Measurements from ENCODE around the gene TTC7B. TPM values are rescaled to one million over a fixed set of nuclear protein-coding genes. Genes with fewer than 3 reads are reported as not detected.

The TTC7B gene
- total RNA-seq, 1 donor from 2014 or later, result 5.0 TPM

DNA sequence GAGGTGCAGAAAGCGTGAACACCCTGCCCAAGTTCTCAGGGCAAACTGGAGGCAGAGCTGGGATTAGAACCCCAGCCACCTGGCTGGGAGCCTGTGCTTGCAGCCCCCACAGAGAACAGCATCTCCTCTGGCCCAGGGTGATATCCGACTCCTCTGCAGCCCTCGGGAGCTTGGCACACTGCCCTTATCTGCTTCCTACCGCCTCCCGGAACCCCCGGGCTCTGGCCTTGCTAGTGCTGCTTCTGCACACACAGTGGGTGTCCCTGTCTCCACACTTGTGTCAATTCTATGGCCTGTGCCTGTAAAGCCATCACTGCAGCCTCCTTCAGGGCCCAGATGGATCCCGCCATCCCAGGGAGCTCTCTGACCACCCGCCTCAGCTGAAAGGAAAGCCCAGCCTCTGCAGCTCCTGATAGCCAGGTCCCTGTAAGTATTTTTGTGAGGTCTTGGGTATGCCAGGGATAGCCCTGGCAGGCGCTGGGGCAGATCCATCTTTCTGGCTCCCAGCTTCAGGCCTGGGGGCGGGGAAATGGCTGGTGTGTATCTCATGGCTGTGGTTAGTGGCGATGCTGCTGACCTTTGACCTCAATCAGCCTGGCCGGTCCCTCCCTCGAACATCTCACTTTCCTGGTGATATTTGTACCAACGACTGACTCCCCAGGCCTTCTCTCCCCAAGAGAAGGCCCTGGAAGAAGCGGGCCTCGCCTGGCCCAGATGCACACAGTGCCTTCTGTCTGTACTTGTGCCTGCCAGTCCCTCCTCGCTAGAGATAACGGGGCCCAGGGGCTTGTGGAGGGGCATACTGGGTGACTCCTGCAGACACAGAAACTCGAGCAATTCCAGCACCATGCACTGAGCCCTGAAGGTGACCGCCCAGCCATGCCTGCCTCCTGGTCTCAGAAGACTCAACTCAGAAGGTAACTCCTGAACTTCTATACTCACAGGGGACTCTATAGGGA lies 235.6 kb downstream of the TTC7B start:
- intact Hi-C loops (cut with micrococcal nuclease), result no loop called here

DNA sequence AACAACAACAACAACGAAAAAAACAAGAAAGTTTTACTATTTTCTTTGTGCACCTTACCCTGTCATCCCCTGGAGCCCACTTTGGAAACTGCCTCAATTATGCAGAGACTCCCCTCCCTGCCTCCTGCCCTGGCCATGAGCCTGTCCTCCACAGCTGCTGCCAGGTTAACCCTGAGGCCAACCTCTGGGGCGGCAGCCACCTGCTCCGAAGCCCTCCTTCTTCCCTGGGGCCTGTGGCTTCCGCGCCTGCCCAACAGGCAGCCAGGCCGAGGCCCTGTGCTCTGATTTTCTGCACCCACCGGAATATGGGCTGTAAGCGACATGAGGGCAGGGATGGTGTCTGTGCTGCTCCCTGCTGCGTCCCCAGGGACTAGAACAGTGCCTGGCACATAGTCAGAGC lies 236.4 kb downstream of the TTC7B start:
- intact Hi-C loops (cut with micrococcal nuclease), result no loop called here

DNA sequence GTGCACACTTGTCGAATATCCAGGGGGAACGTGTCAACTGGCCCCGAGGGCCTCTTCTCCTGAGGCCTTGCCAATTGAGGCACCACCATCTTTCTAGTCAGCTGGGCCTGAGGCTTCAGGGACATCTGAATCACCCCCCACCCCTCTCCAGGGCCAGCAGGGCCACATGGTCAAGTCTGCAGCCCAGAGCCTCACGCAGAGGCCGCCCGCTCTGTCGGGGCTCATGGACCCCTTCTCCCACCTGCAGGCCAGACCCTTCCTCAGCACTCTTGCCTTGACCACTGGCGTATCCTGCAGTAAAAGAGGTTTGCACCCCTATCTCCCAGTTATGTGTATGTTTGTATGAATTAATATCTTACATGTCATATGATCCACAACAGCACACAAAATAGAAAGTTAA lies 237.1 kb downstream of the TTC7B start:
- intact Hi-C loops (cut with micrococcal nuclease), result no loop called here

DNA sequence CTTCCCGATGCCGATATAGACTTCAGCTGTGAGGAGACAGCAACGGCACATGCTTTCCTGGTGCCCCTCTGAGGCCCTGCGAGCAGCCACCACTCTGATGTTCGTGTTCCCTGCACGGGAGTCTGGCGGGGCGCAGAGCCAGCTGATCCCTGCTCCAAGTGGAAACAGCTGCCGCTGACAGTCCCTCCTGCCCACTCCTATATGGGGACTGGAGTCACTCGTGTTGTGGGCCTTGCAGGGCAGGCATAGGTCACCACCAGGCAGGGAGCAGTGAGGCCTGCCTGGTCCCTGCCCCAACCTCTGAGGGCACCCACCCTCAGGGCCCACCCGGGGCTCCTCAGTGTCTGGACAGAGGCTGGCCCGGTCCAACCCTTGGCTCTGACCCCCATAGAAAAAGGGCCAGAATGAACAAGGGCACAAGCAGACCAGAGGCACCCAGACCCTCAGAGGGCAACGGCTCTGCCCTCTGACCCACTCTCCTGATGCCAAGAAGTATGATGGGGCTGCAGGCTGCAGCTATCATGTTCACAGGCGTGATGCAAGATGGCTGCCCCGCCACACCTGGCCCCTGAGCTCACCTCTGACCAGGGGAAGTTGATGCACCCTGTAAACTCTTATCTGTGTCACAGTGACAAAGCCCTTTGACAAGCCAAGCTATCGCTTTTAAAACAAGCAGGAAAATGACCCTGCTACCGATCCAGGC lies 237.8 kb downstream of the TTC7B start:
- intact Hi-C loops (cut with micrococcal nuclease), result no loop called here

DNA sequence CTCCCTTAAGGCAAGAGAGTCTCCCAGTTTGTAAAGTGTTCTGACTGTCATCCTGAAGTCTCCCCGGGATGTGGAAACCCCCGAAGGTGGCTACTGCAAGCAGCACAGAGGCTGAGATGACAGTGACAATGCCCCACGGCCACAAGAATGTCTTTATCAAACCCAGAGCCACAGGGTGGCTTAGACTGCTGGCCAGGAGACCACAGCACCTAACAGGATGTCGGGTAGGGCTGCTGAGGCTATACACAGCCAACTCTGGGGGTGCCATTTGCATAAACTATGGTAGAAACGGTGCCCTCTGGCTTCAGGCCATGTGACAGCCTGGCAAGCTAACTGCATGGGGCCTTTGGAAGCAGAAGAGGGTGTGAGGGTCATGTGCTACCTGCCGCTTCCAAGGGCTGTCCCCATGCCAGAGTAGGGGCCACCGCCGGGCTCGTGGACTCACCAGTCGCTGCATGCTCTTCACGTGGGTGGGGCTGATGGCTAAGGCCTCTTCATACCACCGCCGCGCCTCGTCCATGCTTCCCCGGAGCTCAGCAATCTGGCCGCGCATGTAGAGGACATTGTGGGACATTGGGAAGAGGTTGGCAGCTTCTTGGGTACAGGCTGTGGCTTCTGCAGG lies 238.5 kb downstream of the TTC7B start:
- intact Hi-C loops (cut with micrococcal nuclease), result no loop called here

DNA sequence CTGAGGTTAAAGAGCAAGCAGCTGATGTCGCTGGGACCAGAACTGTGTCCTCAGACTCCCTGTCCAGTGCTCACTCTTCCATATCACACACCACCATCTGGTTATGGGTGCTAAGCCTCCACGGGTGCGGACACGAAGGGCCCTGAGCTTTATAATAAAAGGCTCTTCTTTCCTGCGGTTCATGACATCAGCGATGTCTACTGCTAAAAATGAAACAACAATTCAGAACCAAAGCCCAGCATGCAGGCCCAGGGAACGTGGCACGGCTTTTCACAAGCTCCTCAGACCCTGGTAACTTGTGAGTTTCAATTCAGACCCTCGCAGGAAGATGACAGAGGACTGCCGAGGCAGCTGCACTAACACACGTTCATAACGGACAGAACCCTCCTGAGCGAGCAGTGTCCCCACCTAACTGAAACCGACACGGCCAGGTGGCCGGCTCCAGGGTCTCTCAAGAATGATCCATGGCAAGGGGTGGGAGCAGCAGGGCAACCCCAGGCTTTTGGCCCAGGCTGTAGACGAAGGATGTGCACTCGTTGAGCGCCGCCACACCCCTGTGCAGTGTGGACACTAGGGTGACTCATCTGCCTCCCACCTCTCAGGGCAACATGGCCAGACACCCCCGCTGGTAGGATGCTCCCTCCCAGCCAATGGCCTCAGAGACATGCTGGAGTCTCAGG lies 239.1 kb downstream of the TTC7B start:
- intact Hi-C loops (cut with micrococcal nuclease), result no loop called here

DNA sequence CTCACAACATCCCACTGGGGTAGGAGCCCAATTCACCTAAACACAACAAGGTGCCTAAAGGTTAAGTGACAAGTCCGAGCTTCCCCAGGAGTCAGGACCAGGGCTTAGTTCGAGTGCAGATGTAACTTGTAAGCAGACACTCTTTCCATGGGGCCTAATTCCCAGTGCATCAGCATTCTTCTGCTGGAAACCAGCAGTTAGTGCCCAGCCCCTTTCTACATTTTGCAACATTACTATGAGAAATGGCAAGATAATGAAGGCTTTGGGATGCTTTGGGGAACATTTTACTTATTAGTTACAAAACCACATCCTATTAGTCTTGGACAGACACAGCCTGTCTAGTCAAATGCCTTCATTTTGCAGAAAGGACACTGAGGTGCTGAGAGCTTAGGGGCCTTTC lies 239.6 kb downstream of the TTC7B start:
- intact Hi-C loops (cut with micrococcal nuclease), result no loop called here

DNA sequence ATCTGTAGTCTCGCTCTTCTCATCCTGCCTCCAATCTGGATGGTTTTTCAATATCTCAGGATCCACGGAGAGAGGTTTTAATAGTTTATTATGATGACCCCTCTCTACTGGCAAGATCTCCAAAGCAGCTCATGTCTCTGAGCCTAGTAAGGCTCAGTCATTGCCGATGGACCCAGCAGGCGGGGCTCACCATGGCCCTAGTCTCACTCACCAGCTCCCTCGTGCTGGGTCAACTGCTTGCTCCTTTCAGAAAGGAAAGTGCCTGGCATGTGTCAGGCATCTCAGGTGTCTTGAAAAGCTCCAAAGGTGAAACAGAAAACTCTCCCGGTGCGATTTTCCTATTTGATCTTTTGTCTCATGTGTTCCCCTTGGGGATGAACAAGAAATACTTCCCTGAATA lies 240.4 kb downstream of the TTC7B start:
- intact Hi-C loops (cut with micrococcal nuclease), result no loop called here

DNA sequence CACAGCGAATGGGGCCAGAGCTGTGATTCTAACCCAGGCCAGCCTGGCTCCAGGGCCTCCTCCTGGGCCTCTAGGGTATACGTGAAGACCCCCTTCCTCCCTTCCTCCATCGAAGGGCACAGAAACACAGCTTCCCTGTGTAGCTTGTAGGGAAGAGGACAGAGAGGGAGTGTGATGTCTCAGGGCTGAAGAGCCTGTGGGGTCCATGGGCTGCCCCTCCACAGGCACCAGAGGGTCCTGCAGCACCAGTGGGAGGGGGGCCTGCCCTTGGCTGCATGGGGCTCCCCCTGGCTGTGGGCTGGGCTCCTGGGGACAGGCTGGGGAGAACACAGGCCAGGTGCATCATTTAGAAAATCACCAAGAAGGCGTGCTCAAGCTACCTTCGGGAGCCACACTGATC lies 240.9 kb downstream of the TTC7B start:
- intact Hi-C loops (cut with micrococcal nuclease), result no loop called here

DNA sequence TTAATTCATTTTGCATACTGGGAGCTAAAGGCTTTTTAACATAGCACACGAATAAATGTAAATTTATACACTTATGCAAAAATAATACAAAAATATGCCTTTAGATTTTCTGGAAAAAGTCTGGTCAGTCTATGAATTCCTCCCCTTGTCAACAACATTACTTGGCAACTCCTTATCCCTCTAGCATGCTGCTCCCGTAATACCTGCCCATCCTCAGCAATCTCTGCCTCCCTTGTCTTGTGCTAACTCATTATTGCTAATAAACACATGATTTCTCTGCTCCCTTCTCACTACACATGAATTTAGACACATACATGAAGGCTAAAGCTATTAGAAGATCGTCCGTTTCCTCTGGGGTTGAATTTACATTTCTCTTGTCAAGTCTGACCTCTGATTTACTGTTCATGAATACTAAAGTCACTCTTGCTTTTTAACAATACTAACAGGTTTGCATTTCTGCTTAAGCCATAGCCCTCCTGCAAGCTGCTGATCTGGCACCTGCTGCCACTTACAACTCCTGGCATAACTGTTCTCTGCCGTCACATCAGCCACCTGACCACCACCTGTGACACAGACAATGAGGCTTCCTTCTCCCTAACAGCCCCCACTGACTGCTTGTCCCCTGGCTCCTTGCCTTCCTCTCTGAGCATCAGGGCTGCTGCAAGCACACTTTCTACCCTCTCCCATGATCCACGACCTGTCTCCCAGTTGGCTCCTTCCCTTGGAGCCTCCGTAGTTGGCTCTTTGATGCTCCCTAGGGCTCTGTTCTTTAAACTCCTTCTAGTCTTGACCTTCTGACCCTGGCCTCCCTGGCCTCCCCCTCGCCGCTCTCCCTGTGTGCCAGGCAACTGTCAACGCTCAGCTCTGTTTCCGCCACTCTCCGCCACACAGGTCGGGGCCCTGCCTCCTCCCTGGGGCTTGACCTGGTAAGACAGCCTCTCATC lies 241.8 kb downstream of the TTC7B start:
- intact Hi-C loops (cut with micrococcal nuclease), result no loop called here

DNA sequence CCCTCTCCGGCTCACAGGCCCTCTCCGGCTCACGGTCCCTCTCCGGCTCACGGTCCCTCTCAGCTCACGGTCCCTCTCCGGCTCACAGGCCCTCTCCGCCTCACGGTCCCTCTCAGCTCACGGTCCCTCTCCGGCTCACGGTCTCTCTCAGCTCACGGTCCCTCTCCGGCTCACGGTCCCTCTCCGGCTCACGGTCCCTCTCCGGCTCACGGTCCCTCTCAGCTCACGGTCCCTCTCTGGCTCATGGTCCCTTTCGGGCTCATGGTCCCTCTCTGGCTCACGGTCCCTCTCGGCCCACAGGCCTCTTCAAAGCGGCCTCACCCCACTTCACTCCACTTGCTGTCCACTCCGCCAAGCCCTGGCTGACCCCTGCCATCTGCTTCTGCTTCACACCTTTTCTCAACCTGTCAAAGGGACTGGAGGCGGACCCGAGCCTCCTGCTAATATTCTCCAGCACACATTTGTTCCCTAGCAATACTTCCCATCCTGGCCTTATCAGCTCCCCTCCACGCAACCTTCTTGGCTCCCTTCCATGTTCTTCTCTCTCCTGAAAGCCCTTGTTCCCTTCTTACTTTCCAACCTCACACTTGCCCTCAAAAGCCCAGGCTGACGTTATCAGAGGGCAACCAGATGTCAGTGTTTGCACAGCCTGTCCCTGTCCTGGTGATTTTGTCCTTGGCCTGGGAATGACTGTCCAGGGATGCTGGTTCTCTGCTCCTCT lies 242.7 kb downstream of the TTC7B start:
- intact Hi-C loops (cut with micrococcal nuclease), result no loop called here

DNA sequence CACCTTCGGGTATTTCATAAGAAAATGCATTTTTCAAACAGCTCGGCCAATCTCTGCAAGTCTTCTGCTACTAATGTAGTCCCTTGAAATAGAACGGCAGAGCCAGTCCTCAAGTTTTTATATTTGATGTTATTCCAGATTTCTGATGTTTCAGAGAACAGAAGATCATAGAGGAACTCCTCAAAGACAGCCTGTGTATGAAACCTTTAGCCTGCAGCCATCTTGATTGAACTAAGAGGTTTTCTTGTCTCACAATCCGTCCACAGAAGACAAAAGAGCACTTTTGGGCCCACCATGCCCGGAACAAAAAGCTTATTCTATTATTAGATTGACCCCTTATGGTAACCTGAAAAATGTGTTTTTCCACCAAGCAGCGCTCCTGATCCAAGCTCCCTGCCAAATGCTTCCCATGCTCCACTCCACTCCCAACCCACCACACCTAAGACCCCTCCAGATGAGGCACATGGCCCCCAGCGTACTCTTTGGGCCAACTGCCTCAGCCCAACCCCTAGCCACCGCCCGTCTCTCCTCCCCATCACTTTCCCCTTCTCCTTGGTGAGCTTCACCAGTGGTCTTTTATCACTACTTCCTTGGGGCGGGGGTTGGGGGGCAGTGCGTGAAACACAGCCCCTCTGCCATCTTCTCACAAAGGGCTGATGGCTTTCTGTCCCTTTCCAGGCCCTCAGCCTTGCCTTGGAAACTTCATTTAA lies 243.6 kb downstream of the TTC7B start:
- intact Hi-C loops (cut with micrococcal nuclease), result no loop called here

DNA sequence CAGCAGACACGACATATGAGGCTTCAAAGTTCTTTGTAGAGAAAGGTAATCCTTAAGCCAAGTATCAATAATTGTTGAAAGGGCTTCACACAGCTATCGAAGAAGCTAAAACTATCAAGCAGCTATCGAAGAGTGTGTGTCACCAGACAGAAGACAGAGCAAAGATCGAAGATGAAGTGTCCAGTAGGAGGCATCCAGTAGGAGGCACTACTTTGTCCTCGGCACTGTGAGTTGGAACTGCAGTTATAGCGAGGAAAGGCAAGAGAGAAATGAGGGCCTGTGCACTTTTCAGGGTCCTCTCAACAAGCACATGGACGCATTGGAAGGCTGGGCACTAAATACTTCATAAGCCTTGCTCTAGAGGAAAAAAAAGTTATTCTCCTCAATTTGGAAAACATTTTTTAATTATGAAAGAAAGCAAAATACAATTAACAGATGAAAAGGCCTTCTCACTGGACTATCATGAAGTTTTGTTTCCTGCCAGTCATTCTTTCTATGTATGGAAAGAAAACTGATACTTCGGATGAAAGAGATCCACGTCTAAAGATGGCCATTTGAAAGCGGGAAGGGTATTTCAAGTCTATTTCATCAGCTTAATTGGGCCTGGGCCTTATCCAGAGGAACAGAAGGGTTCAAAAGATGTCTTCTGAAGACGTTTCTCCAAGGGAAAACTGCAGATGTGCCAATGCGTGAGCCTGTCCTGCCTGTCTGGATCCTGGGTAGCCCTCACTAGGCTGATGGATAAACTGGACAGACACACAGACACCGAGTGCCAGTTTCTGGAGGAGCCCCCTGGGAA lies 244.9 kb downstream of the TTC7B start:
- intact Hi-C loops (cut with micrococcal nuclease), result no loop called here

DNA sequence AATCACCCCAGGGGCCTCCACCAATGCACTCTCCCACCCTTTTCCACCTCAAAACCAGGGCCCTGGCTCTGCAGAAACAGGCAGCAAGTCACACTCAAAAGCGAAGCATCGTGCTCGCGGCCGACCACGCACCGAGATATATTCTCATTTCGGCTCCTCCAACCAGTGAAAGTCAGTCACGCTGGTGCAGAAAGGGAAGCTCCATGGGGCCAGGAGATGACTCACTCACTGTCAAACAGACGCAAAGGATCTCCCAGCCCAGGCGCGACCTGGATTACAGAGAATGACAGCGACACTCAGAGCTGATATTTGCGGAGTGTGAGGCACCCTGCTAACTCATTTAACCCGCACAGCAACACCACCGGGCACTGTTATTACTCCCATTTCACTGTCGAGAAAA lies 245.8 kb downstream of the TTC7B start:
- intact Hi-C loops (cut with micrococcal nuclease), result no loop called here

DNA sequence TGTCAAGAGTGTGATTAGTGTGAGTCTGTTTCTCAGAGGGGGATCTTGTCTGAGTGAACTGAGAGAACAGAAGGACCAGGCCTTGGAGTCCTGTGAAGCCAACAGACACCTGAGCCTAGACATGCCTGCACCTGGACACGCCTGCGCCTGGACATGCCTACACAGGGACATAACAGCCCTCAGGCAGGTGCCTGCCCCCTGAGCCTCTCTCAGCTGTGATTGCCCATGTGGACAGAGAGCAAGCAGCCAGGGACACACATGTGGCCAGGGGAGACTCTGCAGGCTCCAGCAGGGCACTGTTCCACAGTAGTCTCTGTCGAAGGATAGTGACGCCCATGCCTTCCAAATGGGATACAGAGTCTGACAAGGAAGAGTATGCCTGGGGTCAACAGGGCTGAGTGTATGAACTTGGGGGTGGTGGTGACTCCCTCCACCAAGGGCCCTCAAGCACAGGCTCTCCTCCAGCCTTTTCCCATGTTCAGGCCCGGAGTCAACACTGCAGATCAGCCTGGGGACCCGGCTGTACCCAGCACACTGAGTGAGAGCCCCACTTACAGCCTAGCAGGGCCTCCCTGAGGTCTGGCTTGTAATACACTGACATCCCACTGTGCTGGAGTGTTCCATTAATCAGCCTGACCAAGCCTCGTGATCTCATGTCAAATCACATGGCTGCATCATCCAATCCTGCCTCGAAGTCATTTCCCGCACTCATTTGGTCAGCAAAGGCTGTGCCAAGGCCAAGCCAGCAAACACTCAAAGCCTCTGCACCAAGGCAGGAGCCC lies 246.4 kb downstream of the TTC7B start:
- intact Hi-C loops (cut with micrococcal nuclease), result no loop called here

DNA sequence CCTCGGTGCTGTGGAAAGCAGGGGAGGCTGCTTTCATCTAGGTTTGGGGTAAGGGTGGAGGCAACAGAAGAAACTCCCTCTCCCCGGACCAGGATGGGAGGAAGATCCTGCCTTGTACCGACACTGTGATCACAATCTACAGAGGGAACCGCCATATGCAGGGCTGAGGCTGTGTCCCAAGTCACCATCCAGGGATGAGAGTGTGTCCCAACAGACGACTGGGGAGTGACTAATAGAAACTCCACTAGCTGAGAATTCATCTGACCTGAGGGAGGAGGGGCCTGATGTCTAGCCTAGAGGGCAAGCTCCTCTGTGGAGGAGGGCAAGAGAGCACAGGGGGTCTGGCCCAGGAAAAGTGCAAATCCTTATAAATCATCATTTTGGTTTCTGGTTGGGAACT lies 247.0 kb downstream of the TTC7B start:
- intact Hi-C loops (cut with micrococcal nuclease), result no loop called here

DNA sequence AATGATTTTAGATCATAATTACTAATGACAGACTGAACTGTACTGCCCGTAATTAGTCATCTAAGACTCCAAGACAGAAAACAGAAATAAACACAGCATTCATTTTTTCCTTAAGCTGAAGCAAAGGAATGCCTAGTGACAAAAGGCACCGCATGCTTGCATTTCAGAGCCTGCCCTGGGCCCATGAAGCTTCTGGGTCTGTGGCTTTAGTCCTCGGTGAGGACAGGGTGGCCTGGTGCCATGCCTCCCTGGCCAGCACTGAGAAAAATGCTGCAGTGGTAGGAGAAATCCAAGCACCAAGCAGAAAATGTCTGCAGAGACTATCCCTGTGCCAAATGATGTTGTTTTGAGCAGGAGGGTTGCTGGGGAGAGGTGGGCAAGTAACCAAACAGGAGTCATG lies 247.8 kb downstream of the TTC7B start:
- intact Hi-C loops (cut with micrococcal nuclease), result no loop called here

DNA sequence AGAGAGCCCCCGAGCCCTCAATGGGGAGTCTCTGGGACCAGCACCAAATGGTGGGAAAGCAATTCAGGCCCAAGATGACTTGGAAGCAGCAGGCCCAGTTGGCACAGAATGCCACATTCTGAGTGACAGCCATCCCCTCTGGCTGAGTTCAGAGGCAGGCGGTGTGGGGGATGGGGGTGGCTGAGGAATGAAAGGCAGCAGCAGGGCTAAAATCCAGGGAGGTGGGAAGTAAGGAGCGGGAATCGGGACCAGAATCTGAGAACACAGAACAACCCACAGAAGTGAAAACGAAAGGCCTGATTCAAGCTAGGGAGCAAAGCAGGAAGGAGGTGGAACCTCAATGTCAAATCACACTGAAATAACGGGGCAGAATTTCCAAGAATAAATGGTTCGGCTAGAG lies 248.2 kb downstream of the TTC7B start:
- intact Hi-C loops (cut with micrococcal nuclease), result no loop called here
